Neural progenitor cell (in vitro differentiated cells): Measurements from ENCODE around the gene ZNF211. TPM values are rescaled to one million over a fixed set of nuclear protein-coding genes. Genes with fewer than 3 reads are reported as not detected.

ENCODE experiments used
- DNase-seq: peaks from one replicate; pipeline ENCODE4 v3.0.0-alpha.2; 2016; ENCODE audit warnings: low spot score
- H2AFZ ChIP-seq: fragments of 200-600 bp; sonication (generic); replicated peaks from 2 replicates; pipeline ENCODE4 v1.6.1; 2016; ENCODE audit warnings: antibody characterized with exemption
- H3F3A ChIP-seq: fragments of 200-600 bp; sonication (generic); 2 replicates; pipeline ENCODE4 v1.6.1; 2016; ENCODE audit warnings: antibody characterized with exemption, low read depth
- H3K27ac ChIP-seq: fragments of 200-600 bp; sonication (generic); 2 replicates; pipeline ENCODE4 v1.5.1; 2016; ENCODE audit warnings: mild to moderate bottlenecking
- H3K27me3 ChIP-seq: fragments of 200-600 bp; sonication (generic); 2 replicates; pipeline ENCODE4 v1.6.1; 2016; ENCODE audit warnings: mild to moderate bottlenecking, moderate library complexity
- H3K36me3 ChIP-seq: fragments of 200-600 bp; sonication (generic); 2 replicates; pipeline ENCODE4 v1.5.1; 2016
- H3K4me1 ChIP-seq: fragments of 200-600 bp; sonication (generic); 2 replicates; pipeline ENCODE4 v1.6.1; 2016; ENCODE audit warnings: mixed run types
- H3K4me2 ChIP-seq: fragments of 200-600 bp; sonication (generic); 2 replicates; pipeline ENCODE4 v1.6.1; 2016
- H3K4me3 ChIP-seq: fragments of 200-600 bp; sonication (generic); 2 replicates; pipeline ENCODE4 v1.5.1; 2016
- H3K79me2 ChIP-seq: fragments of 200-600 bp; sonication (generic); 2 replicates; pipeline ENCODE4 v1.6.1; 2016; ENCODE audit warnings: low read depth
- H3K9ac ChIP-seq: fragments of 200-600 bp; sonication (generic); 2 replicates; pipeline ENCODE4 v1.6.1; 2016
- H3K9me3 ChIP-seq: fragments of 200-600 bp; sonication (generic); 2 replicates; pipeline ENCODE4 v1.5.1; 2016; ENCODE audit warnings: low read depth
- H4K20me1 ChIP-seq: fragments of 200-600 bp; sonication (generic); 2 replicates; pipeline ENCODE4 v1.6.1; 2016; ENCODE audit warnings: low read depth
- H3K27ac Mint-ChIP-seq: 3 replicates; pipeline ENCODE4 v1.8.0; 2021; ENCODE audit warnings: mixed read lengths
- H3K27me3 Mint-ChIP-seq: 2 replicates; pipeline ENCODE4 v1.8.0; 2022; ENCODE audit warnings: low read depth, mild to moderate bottlenecking, inconsistent platforms, moderate library complexity, mixed read lengths; ENCODE audit not compliant: insufficient read depth
- H3K36me3 Mint-ChIP-seq: 3 replicates; pipeline ENCODE4 v1.8.0; 2021; ENCODE audit warnings: mixed read lengths
- H3K4me1 Mint-ChIP-seq: 3 replicates; pipeline ENCODE4 v1.8.0; 2021; ENCODE audit warnings: mixed read lengths
- H3K4me3 Mint-ChIP-seq: 3 replicates; pipeline ENCODE4 v1.8.0; 2021; ENCODE audit warnings: mild to moderate bottlenecking, moderate library complexity, mixed read lengths
- H3K9me3 Mint-ChIP-seq: 3 replicates; pipeline ENCODE4 v1.8.0; 2020; ENCODE audit warnings: mixed read lengths
- EZH2 ChIP-seq: fragments of 200-600 bp; sonication (generic); IDR thresholded peaks from 2 replicates; pipeline ENCODE4 v1.6.1; 2017; ENCODE audit warnings: antibody characterized with exemption, mild to moderate bottlenecking, moderate library complexity
- EZH2phosphoT487 ChIP-seq: fragments of 200-600 bp; sonication (generic); IDR thresholded peaks from 2 replicates; pipeline ENCODE4 v1.6.1; 2017; ENCODE audit warnings: antibody characterized with exemption
- total RNA-seq: library from RNA; depleted of rRNA; stranded (reverse); fragments of >200 nt; gene quantifications from 2 replicates; pipeline ENCODE4 v1.2.3, GENCODE V29; 2015; ENCODE audit warnings: low replicate concordance
- TF ChIP-seq, protein P1 (sequence below): fragments of 200-600 bp; sonication (generic); IDR thresholded peaks from 2 replicates; pipeline ENCODE4 v1.5.1; 2017; ENCODE audit warnings: antibody characterized with exemption, mild to moderate bottlenecking

Gene ZNF211
- total RNA-seq, 1 donor from 2014 or later, result 42.1 TPM

DNA sequence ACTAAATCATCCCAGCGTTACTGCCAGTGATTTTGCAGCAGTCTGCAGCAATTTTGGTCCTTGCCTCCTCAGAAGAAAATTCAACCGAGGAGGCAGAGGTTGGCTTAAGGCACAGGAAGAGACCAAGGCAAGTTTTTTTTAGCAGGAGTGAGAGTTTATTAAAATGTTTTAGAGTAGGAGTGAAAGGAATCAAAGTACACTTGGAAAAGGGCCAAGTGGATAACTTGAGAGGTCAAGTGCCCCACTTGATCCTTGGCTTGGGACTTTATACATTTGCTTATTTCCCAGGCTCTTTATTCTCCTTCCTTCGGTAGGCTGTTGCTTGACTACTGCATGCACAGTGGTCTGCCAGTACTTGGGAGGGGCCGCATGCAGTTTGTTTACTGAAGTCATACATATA is 21.9 kb upstream of the ZNF211 start:
- H4K20me1 ChIP-seq, result no peaks in the 10 kb centered on the region
- no peak overlapping the region for H3K4me2 ChIP-seq
- no peaks in the 10 kb centered on the region for H3K4me1 ChIP-seq
- peaks cover 10% of the 10 kb centered on the region for H3K27me3 Mint-ChIP-seq
- H3K79me2 ChIP-seq, result peaks cover 21% of the 10 kb centered on the region
- peaks cover 10% of the 10 kb centered on the region for H3K4me1 Mint-ChIP-seq
- no peak overlapping the region for H3K9ac ChIP-seq
- H3K9me3 Mint-ChIP-seq, result peaks cover 60% of the 10 kb centered on the region
- H3F3A ChIP-seq, result no peaks in the 10 kb centered on the region
- no peak overlapping the region for H3K4me3 Mint-ChIP-seq
- H3K4me3 ChIP-seq, result no peak overlapping the region
- no peaks in the 10 kb centered on the region for H3K27me3 ChIP-seq
- H3K36me3 Mint-ChIP-seq, result peaks cover 45% of the 10 kb centered on the region
- DNase-seq, result no peak
- peaks cover 9% of the 10 kb centered on the region for H3K9me3 ChIP-seq
- no peak overlapping the region for H3K27ac ChIP-seq
- TF ChIP-seq EZH2 (no peak), EZH2phosphoT487 (no peak)
- TF ChIP-seq, protein P1, sequence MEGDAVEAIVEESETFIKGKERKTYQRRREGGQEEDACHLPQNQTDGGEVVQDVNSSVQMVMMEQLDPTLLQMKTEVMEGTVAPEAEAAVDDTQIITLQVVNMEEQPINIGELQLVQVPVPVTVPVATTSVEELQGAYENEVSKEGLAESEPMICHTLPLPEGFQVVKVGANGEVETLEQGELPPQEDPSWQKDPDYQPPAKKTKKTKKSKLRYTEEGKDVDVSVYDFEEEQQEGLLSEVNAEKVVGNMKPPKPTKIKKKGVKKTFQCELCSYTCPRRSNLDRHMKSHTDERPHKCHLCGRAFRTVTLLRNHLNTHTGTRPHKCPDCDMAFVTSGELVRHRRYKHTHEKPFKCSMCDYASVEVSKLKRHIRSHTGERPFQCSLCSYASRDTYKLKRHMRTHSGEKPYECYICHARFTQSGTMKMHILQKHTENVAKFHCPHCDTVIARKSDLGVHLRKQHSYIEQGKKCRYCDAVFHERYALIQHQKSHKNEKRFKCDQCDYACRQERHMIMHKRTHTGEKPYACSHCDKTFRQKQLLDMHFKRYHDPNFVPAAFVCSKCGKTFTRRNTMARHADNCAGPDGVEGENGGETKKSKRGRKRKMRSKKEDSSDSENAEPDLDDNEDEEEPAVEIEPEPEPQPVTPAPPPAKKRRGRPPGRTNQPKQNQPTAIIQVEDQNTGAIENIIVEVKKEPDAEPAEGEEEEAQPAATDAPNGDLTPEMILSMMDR, result no peak
- no peak overlapping the region for H2AFZ ChIP-seq
- no peak overlapping the region for H3K27ac Mint-ChIP-seq
- peaks cover 7% of the 10 kb centered on the region for H3K36me3 ChIP-seq

DNA sequence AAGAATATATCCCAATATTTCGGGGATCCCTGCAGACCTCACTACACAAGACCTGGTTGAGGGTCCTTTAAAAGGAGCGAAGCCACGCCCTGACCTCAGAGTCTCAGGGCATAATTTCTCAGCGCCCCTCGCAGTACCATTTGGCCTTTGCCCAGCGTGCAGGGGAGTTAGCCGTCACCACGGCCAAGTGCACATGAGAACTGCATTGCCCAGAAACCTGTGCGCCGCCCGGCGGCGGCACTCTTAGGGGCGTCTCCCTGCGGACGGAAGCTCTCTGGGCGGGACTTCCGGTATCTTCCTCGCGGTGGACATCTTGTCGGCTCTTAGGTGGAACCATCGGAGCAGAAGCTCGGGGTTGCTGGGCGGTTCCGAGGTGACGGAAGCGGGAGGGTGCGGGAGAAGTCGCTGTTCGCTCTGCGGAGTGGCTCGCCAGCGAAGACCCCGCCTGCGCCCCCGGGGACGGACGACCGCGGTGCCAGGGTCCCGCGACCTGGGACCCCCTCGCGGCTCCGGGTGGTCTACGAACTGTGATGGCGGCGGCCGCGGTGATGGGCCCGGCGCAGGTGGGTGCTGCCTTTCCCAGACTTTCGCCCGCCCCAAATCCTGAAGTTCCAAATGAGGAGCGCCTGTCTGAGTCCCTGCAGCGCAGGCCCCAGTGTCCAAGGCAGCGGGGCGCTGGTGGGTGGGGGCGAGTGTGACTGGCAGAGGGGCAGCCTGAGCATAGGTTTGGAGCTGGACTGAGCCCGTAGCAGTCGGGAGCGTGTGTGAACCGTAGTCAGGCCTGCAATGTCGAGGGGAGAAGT is 18.8 kb upstream of the ZNF211 start, which contains the start of gene ZNF134:
Gene ZNF134, plus strand, starts transcription at position 302 of the 803 bp plus-strand sequence. CDS start 5,227 bp downstream, outside the sequence.
- Histone ChIP-seq H3K4me2 (peak within 1 kb of the TSS; percentile 80), H3K27me3 (no peaks in the 10 kb centered on the region), H3K9me3 (peaks cover 39% of the 10 kb centered on the region), H3K36me3 (peaks cover 34% of the 10 kb centered on the region), H3K79me2 (peaks cover 51% of the 10 kb centered on the region), H2AFZ (peak within 1 kb of the TSS; percentile 78), H3K9ac (peak within 1 kb of the TSS; percentile 88), H3K4me3 (peak within 1 kb of the TSS; percentile 94), H3F3A (no peaks in the 10 kb centered on the region), H4K20me1 (no peaks in the 10 kb centered on the region), H3K4me1 (no peaks in the 10 kb centered on the region), H3K27ac (no peak within 1 kb of the TSS)
- peak; percentile 94 for DNase-seq
- H3K27me3 Mint-ChIP-seq, result peaks cover 25% of the 10 kb centered on the region
- H3K4me3 Mint-ChIP-seq, result peak within 1 kb of the TSS; percentile 95
- H3K36me3 Mint-ChIP-seq, result peaks cover 54% of the 10 kb centered on the region
- H3K27ac Mint-ChIP-seq, result peak within 1 kb of the TSS; percentile 23
- TF ChIP-seq EZH2 (no peak), EZH2phosphoT487 (no peak)
- TF ChIP-seq, protein P1, result no peak
- peaks cover 10% of the 10 kb centered on the region for H3K4me1 Mint-ChIP-seq
- H3K9me3 Mint-ChIP-seq, result peaks cover 66% of the 10 kb centered on the region

DNA sequence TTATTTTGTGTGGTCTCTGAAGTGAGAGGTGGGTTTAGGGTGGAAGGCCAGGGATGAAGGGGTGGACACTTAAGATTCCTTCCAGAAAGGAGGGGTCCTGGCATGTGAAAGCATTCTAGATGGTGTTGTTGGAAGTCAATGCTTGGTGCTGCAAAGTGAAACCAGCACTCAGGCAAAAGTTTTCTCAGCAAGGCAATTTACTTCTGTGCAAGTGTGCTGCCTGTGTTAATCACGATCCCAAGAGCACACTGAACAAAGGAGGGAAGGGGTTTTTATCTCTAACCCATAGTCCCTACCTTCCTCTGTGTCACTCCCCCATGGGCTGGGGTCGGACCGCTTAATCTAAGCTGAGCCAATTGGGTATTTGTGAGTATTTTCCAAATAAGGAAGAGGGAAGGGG is 17.6 kb upstream of the ZNF211 start:
- Histone ChIP-seq H4K20me1 (no peaks in the 10 kb centered on the region), H3K4me3 (peak overlapping the region; percentile 94), H3K4me1 (no peaks in the 10 kb centered on the region), H2AFZ (no peak overlapping the region), H3K27ac (no peak overlapping the region), H3K4me2 (peak overlapping the region; percentile 80), H3K27me3 (no peaks in the 10 kb centered on the region), H3K79me2 (peaks cover 63% of the 10 kb centered on the region), H3F3A (peaks cover 3% of the 10 kb centered on the region), H3K9ac (no peak overlapping the region), H3K9me3 (peaks cover 47% of the 10 kb centered on the region), H3K36me3 (peaks cover 46% of the 10 kb centered on the region)
- peak overlapping the region; percentile 23 for H3K27ac Mint-ChIP-seq
- DNase-seq, result no peak
- peaks cover 30% of the 10 kb centered on the region for H3K27me3 Mint-ChIP-seq
- H3K36me3 Mint-ChIP-seq, result peaks cover 66% of the 10 kb centered on the region
- H3K4me1 Mint-ChIP-seq, result peaks cover 10% of the 10 kb centered on the region
- peak overlapping the region; percentile 95 for H3K4me3 Mint-ChIP-seq
- TF ChIP-seq, protein P1, result no peak
- TF ChIP-seq EZH2phosphoT487, result no peak
- no peak for TF ChIP-seq EZH2
- H3K9me3 Mint-ChIP-seq, result peaks cover 78% of the 10 kb centered on the region
